DOHH2 (cell line): ENCODE results near the gene FAM8A1.

Experiments
- H3F3A ChIP-seq: fragments of 200-600 bp; sonication (generic), shearing (Covaris generic); 2 replicates; pipeline ENCODE4 v1.6.0; 2016; ENCODE audit warnings: antibody characterized with exemption, mild to moderate bottlenecking; ENCODE audit not compliant: control insufficient read depth, insufficient read depth
- H3K27ac ChIP-seq: fragments of 200-600 bp; sonication (generic); 2 replicates; pipeline ENCODE4 v1.5.1; 2014; ENCODE audit warnings: low read depth, mild to moderate bottlenecking, low read length, moderate library complexity
- H3K27me3 ChIP-seq: fragments of 200-600 bp; sonication (generic); 2 replicates; pipeline ENCODE4 v1.6.1; 2014; ENCODE audit warnings: mild to moderate bottlenecking, low read length, mixed read lengths; ENCODE audit not compliant: control insufficient read depth
- H3K36me3 ChIP-seq: fragments of 200-600 bp; sonication (generic); 2 replicates; pipeline ENCODE4 v1.6.1; 2014; ENCODE audit warnings: mild to moderate bottlenecking, low read length, moderate library complexity, mixed read lengths; ENCODE audit not compliant: control insufficient read depth
- H3K4me1 ChIP-seq: fragments of 200-600 bp; sonication (generic); 2 replicates; pipeline ENCODE4 v1.6.1; 2014; ENCODE audit warnings: mild to moderate bottlenecking, low read length, mixed read lengths; ENCODE audit not compliant: control insufficient read depth
- H3K4me2 ChIP-seq: fragments of 200-600 bp; sonication (generic); 2 replicates; pipeline ENCODE4 v1.6.0; 2014; ENCODE audit warnings: mild to moderate bottlenecking, low read length, moderate library complexity
- H3K4me3 ChIP-seq: fragments of 200-600 bp; sonication (generic); 2 replicates; pipeline ENCODE4 v1.5.1; 2014; ENCODE audit warnings: mild to moderate bottlenecking, low read length, mixed read lengths
- H3K79me2 ChIP-seq: fragments of 200-600 bp; sonication (generic); 2 replicates; pipeline ENCODE4 v1.6.1; 2014; ENCODE audit warnings: mild to moderate bottlenecking, low read length, mixed read lengths; ENCODE audit not compliant: control insufficient read depth
- H3K9me2 ChIP-seq: fragments of 200-600 bp; sonication (generic); replicated peaks from 2 replicates; pipeline ENCODE4 v1.6.1; 2014; ENCODE audit warnings: mild to moderate bottlenecking, low read length, mixed read lengths; ENCODE audit not compliant: control insufficient read depth
- H3K9me3 ChIP-seq: fragments of 200-600 bp; sonication (generic); 2 replicates; pipeline ENCODE4 v1.6.1; 2014; ENCODE audit warnings: antibody characterized with exemption, low read length, mixed read lengths; ENCODE audit not compliant: control insufficient read depth, insufficient read depth
- H4K20me1 ChIP-seq: fragments of 200-600 bp; sonication (generic); 2 replicates; pipeline ENCODE4 v1.6.0; 2014; ENCODE audit warnings: low read depth, mild to moderate bottlenecking, antibody characterized with exemption, low read length, moderate library complexity; ENCODE audit not compliant: control insufficient read depth, insufficient read depth
- EZH2phosphoT487 ChIP-seq: fragments of 200-600 bp; sonication (generic); IDR thresholded peaks from 2 replicates; pipeline ENCODE4 v1.6.1; 2017; ENCODE audit warnings: borderline replicate concordance, mild to moderate bottlenecking, antibody characterized with exemption, low read length, moderate library complexity, mixed read lengths
- TF ChIP-seq, protein P1 (sequence below): fragments of 200-600 bp; sonication (generic); IDR thresholded peaks from one replicate; pipeline ENCODE4 v1.5.1; 2014; ENCODE audit warnings: antibody characterized with exemption, mild to moderate bottlenecking, low read depth, low read length; ENCODE audit not compliant: poor library complexity, severe bottlenecking

Gene FAM8A1

DNA sequence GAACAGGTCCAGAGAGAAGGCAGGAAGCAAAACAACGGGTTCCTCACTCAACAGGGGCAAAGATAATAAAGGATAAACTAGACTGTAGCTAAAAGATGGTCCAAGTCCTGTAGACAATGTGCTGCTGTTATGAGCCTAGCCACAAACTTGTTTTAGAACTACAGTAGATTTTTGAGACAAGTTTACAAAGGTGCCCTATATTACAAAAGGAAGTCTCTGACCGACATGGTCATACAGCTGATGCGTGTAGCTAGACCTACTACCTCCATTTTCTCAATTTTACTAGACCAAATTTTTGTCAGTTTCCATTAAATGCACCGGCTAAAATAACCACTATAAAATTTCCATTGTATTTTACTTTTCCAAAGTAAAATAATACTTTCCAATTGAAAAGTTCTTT, 11.9 kb downstream of the FAM8A1 start:
- H3K27ac ChIP-seq = no peak overlapping the region
- no peaks in the 10 kb centered on the region for H3K79me2 ChIP-seq
- no peak overlapping the region for H3K4me2 ChIP-seq
- H3K9me2 ChIP-seq = no peaks in the 10 kb centered on the region
- H3K4me3 ChIP-seq = no peak overlapping the region
- no peaks in the 10 kb centered on the region for H3K9me3 ChIP-seq
- no peak for TF ChIP-seq EZH2phosphoT487
- no peaks in the 10 kb centered on the region for H3K27me3 ChIP-seq
- H3K4me1 ChIP-seq = no peaks in the 10 kb centered on the region
- peaks cover 61% of the 10 kb centered on the region for H3K36me3 ChIP-seq
- peaks cover 59% of the 10 kb centered on the region for H3F3A ChIP-seq
- no peaks in the 10 kb centered on the region for H4K20me1 ChIP-seq

DNA sequence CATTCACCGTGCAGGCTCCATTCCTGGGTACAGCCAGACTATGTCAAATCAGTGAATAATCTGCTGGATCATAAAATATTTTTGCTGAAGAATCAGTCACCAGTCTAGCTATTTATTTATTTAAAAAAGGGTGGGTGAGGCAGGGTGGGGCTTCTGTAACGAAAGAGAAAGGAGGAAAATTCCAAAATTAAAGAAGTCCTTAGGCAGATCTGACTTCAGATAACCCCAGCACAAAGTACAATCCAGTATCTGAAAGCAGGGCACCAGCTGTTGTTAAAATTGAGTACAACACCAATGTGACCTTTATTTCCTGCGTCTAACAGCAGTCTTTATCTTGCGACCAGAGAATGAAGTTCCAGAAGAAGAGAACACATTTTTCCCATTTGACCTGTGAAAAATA, 15.7 kb downstream of the FAM8A1 start:
- Histone ChIP-seq H3K4me2 (no peak overlapping the region), H3K27ac (no peak overlapping the region), H3K9me3 (no peaks in the 10 kb centered on the region), H3K36me3 (peaks cover 77% of the 10 kb centered on the region), H3K27me3 (no peaks in the 10 kb centered on the region), H3K9me2 (no peaks in the 10 kb centered on the region), H4K20me1 (peaks cover 4% of the 10 kb centered on the region; the same call in 1 of the 2 replicates), H3K4me3 (no peak overlapping the region), H3K4me1 (peaks cover 7% of the 10 kb centered on the region), H3K79me2 (peaks cover 30% of the 10 kb centered on the region), H3F3A (peaks cover 26% of the 10 kb centered on the region)
- TF ChIP-seq, protein P1, sequence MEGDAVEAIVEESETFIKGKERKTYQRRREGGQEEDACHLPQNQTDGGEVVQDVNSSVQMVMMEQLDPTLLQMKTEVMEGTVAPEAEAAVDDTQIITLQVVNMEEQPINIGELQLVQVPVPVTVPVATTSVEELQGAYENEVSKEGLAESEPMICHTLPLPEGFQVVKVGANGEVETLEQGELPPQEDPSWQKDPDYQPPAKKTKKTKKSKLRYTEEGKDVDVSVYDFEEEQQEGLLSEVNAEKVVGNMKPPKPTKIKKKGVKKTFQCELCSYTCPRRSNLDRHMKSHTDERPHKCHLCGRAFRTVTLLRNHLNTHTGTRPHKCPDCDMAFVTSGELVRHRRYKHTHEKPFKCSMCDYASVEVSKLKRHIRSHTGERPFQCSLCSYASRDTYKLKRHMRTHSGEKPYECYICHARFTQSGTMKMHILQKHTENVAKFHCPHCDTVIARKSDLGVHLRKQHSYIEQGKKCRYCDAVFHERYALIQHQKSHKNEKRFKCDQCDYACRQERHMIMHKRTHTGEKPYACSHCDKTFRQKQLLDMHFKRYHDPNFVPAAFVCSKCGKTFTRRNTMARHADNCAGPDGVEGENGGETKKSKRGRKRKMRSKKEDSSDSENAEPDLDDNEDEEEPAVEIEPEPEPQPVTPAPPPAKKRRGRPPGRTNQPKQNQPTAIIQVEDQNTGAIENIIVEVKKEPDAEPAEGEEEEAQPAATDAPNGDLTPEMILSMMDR = no peak
- TF ChIP-seq EZH2phosphoT487 = no peak

DNA sequence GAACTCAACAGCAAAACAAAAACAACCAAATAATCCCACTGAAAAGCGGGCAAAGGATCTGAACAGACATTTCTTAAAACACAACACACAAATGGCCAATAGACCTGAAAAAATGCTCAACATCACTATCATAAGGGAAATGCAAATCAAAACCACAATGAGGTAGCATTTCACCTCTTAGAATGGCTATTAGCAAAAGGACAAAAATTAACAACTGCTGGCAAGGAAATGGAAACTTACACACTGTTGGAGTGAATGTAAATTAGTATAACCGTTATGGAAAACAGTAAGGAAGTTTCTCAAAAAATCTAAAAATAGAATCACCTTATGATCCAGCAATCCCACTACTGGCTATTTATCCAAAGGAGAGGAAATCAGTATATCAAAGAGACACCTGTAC, 20.9 kb downstream of the FAM8A1 start:
- Histone ChIP-seq H3K4me3 (peak overlapping the region; percentile 29), H3K4me1 (peaks cover 51% of the 10 kb centered on the region), H3K79me2 (peaks cover 81% of the 10 kb centered on the region), H4K20me1 (peaks cover 4% of the 10 kb centered on the region; the same call in 1 of the 2 replicates), H3K9me3 (no peaks in the 10 kb centered on the region), H3K9me2 (no peaks in the 10 kb centered on the region), H3F3A (0 out of 2 replicates have a peak, but pooled peaks cover 6% of the 10 kb centered on the region), H3K4me2 (peak overlapping the region; percentile 52), H3K27ac (peak overlapping the region; percentile 64), H3K36me3 (peaks cover 97% of the 10 kb centered on the region), H3K27me3 (no peaks in the 10 kb centered on the region)
- TF ChIP-seq, protein P1 = no peak
- TF ChIP-seq EZH2phosphoT487 = no peak

DNA sequence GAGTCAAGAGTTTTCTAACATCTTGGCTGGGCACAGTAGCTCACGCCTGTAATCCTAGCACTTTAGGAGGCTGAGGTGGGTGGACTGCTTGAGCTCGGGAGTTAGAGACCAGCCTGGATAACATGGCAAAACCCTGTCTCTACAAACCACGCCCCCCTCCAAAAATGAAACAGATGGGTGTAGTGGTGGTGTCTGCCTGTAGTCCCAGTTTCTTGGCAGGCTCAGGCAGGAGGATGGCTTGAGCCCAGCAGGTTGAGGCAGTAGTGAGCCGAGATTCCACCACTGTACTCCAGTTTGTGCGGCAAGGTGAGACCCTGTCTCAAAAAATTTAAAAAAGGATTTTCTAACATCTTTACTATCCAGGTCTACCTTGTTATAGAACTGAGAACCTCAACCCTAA, 22.0 kb downstream of the FAM8A1 start:
- H3K4me3 ChIP-seq = peak overlapping the region; percentile 28
- H3K9me2 ChIP-seq = no peaks in the 10 kb centered on the region
- H3F3A ChIP-seq = 0 out of 2 replicates have a peak, but pooled peaks cover 6% of the 10 kb centered on the region
- peaks cover 92% of the 10 kb centered on the region for H3K79me2 ChIP-seq
- no peaks in the 10 kb centered on the region for H3K27me3 ChIP-seq
- peaks cover 51% of the 10 kb centered on the region for H3K4me1 ChIP-seq
- TF ChIP-seq, protein P1 = no peak
- no peak for TF ChIP-seq EZH2phosphoT487
- H4K20me1 ChIP-seq = peaks cover 4% of the 10 kb centered on the region; the same call in 1 of the 2 replicates
- H3K27ac ChIP-seq = no peak overlapping the region; the same call in 1 of the 2 replicates
- peak overlapping the region; percentile 52 for H3K4me2 ChIP-seq
- H3K36me3 ChIP-seq = peaks cover 97% of the 10 kb centered on the region
- H3K9me3 ChIP-seq = no peaks in the 10 kb centered on the region
